HCT116 (cell line): ENCODE data around the gene ENPEP. TPM values are rescaled to one million over a fixed set of nuclear protein-coding genes. Genes with fewer than 3 reads are reported as not detected.

Source experiments
- ATAC-seq: fragments of 200-7000 bp; cut with Tn5 transposase; 2 replicates; pipeline ENCODE4 v1.9.1; 2020; ENCODE audit warnings: mild to moderate bottlenecking, moderate library complexity
- BruUV-seq: library from RNA; stranded (reverse); fragments of 400-500 nt; replicated peaks from 2 replicates; lab custom pipeline; 2021; lab: Mats Ljungman, UMichigan
- CTCF ChIA-PET: fragments of 300-600 bp; sonication (Branson Sonifier 250); formaldehyde crosslinking; loops from one replicate; lab custom pipeline; 2021; ENCODE audit warnings: antibody characterized with exemption; lab: Charles Lee
- POLR2A ChIA-PET: fragments of 300-600, 350-600 bp; sonication (Branson Sonifier 250); formaldehyde crosslinking; loops from one replicate; lab custom pipeline; 2021; ENCODE audit warnings: antibody characterized with exemption; lab: Charles Lee
- RAD21 ChIA-PET, 2 experiments: fragments of 300-600 bp; sonication (Branson Sonifier 250); formaldehyde crosslinking; loops; one replicate each; lab custom pipeline; 2023; ENCODE audit warnings: low total read pairs in 2 of 2; ENCODE audit not compliant: uncharacterized antibody in 2 of 2, unreplicated experiment in 2 of 2, low non-redundant PET in 1 of 2; lab: Charles Lee
- DNase-seq: peaks from one replicate; pipeline ENCODE4 v3.0.0-alpha.2; 2010; ENCODE audit warnings: low read depth, low spot score
- H2AFZ ChIP-seq: fragments of 200-600 bp; shearing (Covaris generic), sonication (generic); 2 replicates; pipeline ENCODE4 v1.6.1; 2017; ENCODE audit warnings: low read depth, mixed run types, mixed read lengths, antibody characterized with exemption, low read length; ENCODE audit not compliant: poor library complexity, severe bottlenecking
- H3K27ac ChIP-seq: 2 replicates; pipeline ENCODE4 v1.5.1; 2012; ENCODE audit warnings: low read depth, low read length
- H3K27me3 ChIP-seq: fragments of 200-600 bp; sonication (generic); 2 replicates; pipeline ENCODE4 v1.6.1; 2016; ENCODE audit warnings: mixed run types, low read length, mixed read lengths; ENCODE audit not compliant: insufficient read depth
- H3K36me3 ChIP-seq, 2 experiments: fragments of 200-500 bp in 1 of 2; fragments of 200-600 bp in 1 of 2; sonication (Bioruptor generic) in 1 of 2; sonication (generic) in 1 of 2; 2 replicates each; pipeline versions ENCODE4 v1.5.1 to v1.6.1; 2014 to 2016; ENCODE audit warnings: low read length in 2 of 2, inconsistent platforms in 1 of 2, mixed read lengths in 1 of 2, mixed run types in 1 of 2; ENCODE audit not compliant: insufficient read depth in 2 of 2, control insufficient read depth in 1 of 2
- H3K4me1 ChIP-seq, 2 experiments: fragments of 200-600 bp in 1 of 2; sonication (generic) in 1 of 2; 2 replicates each; pipeline versions ENCODE4 v1.5.1 to v1.6.1; 2012 to 2017; ENCODE audit warnings: low read length in 2 of 2, inconsistent platforms in 1 of 2, mild to moderate bottlenecking in 1 of 2, mixed read lengths in 1 of 2, mixed run types in 1 of 2, moderate library complexity in 1 of 2; ENCODE audit not compliant: insufficient read depth in 2 of 2, control insufficient read depth in 1 of 2
- H3K4me2 ChIP-seq: fragments of 200-600 bp; sonication (generic); 2 replicates; pipeline ENCODE4 v1.6.1; 2017; ENCODE audit warnings: mixed run types, low read length, mixed read lengths
- H3K4me3 ChIP-seq, 2 experiments: fragments of 200-600 bp in 1 of 2; sonication (generic) in 1 of 2; replicated peaks in 1 of 2; 2 replicates each; pipeline ENCODE4 v1.5.1; 2011 to 2016; ENCODE audit warnings: low read length in 2 of 2, control low read depth in 1 of 2, low read depth in 1 of 2, mild to moderate bottlenecking in 1 of 2, mixed read lengths in 1 of 2, mixed run types in 1 of 2
- H3K79me2 ChIP-seq: fragments of 200-600 bp; sonication (generic); 2 replicates; pipeline ENCODE4 v1.6.1; 2017; ENCODE audit warnings: mild to moderate bottlenecking, mixed run types, low read length, moderate library complexity, mixed read lengths; ENCODE audit not compliant: insufficient read depth
- H3K9ac ChIP-seq: fragments of 200-600 bp; sonication (generic); 2 replicates; pipeline ENCODE4 v1.6.1; 2016; ENCODE audit warnings: low read length, mixed read lengths
- H3K9me2 ChIP-seq: fragments of 200-600 bp; sonication (generic), shearing (Covaris generic); 2 replicates; pipeline ENCODE4 v1.6.1; 2017; ENCODE audit warnings: mixed run types, mild to moderate bottlenecking, moderate library complexity; ENCODE audit not compliant: insufficient read depth
- H3K9me3 ChIP-seq, 2 experiments: fragments of 200-500 bp in 1 of 2; fragments of 200-600 bp in 1 of 2; sonication (Bioruptor generic) in 1 of 2; sonication (generic) in 1 of 2; 2 replicates each; pipeline ENCODE4 v1.6.1; 2014 to 2017; ENCODE audit warnings: low read length in 2 of 2, mixed read lengths in 2 of 2, inconsistent platforms in 1 of 2, low read depth in 1 of 2, mild to moderate bottlenecking in 1 of 2, mixed run types in 1 of 2, moderate library complexity in 1 of 2; ENCODE audit not compliant: control insufficient read depth in 1 of 2, insufficient read depth in 1 of 2
- H4K20me1 ChIP-seq: fragments of 200-600 bp; sonication (generic), shearing (Covaris generic); 2 replicates; pipeline ENCODE4 v1.6.1; 2017; ENCODE audit warnings: mixed run types, mild to moderate bottlenecking, moderate library complexity; ENCODE audit not compliant: insufficient read depth
- CBX3 ChIP-seq: IDR thresholded peaks from 2 replicates; pipeline ENCODE4 v1.6.1; 2012; ENCODE audit warnings: low read depth
- EZH2 ChIP-seq: fragments of 200-600 bp; sonication (generic); IDR thresholded peaks from 2 replicates; pipeline ENCODE4 v1.6.1; 2017; ENCODE audit warnings: antibody characterized with exemption, mixed run types
- EZH2phosphoT487 ChIP-seq: fragments of 200-600 bp; IDR thresholded peaks from 2 replicates; pipeline ENCODE4 v1.6.1; 2018; ENCODE audit warnings: antibody characterized with exemption, borderline replicate concordance
- FOSL1 ChIP-seq: IDR thresholded peaks from 2 replicates; pipeline ENCODE4 v1.6.1; 2012; ENCODE audit warnings: low read depth
- POLR2A ChIP-seq: IDR thresholded peaks from 2 replicates; pipeline ENCODE4 v1.7.0; 2011; ENCODE audit warnings: borderline replicate concordance; ENCODE audit not compliant: insufficient read depth, insufficient read length; ENCODE audit errors: extremely low read depth
- TCF7L2 ChIP-seq: IDR thresholded peaks from 2 replicates; pipeline ENCODE4 v1.7.0; 2011; ENCODE audit warnings: borderline replicate concordance, inconsistent platforms; ENCODE audit not compliant: insufficient read depth, insufficient read length; ENCODE audit errors: extremely low read depth
- YY1 ChIP-seq: IDR thresholded peaks from 2 replicates; pipeline ENCODE4 v1.6.1; 2011; ENCODE audit warnings: low read length, low read depth, moderate library complexity, mild to moderate bottlenecking; ENCODE audit not compliant: insufficient replicate concordance; ENCODE audit errors: extremely low read depth
- intact Hi-C: fragments of 100-400 bp; cut with micrococcal nuclease; formaldehyde crosslinking; loops from 2 replicates; pipeline ENCODE4 v1.10.0; 2022
- total RNA-seq: library from RNA; stranded (reverse); gene quantifications from one replicate; pipeline ENCODE4 v1.2.1, GENCODE V29; 2021; ENCODE audit not compliant: unreplicated experiment
- TF ChIP-seq, protein P1 (sequence below): IDR thresholded peaks from 2 replicates; pipeline ENCODE4 v1.6.1; 2012; ENCODE audit warnings: low read depth
- TF ChIP-seq, protein P2 (sequence below): IDR thresholded peaks from 2 replicates; pipeline ENCODE4 v1.6.1; 2011; ENCODE audit warnings: mild to moderate bottlenecking, low read length, moderate library complexity; ENCODE audit not compliant: insufficient replicate concordance; ENCODE audit errors: extremely low read depth
- TF ChIP-seq, protein P3 (sequence below): IDR thresholded peaks from 2 replicates; pipeline ENCODE4 v1.6.1; 2012

ENPEP gene
- total RNA-seq, 1 experiment from 2014 or later = 4.5 TPM

DNA sequence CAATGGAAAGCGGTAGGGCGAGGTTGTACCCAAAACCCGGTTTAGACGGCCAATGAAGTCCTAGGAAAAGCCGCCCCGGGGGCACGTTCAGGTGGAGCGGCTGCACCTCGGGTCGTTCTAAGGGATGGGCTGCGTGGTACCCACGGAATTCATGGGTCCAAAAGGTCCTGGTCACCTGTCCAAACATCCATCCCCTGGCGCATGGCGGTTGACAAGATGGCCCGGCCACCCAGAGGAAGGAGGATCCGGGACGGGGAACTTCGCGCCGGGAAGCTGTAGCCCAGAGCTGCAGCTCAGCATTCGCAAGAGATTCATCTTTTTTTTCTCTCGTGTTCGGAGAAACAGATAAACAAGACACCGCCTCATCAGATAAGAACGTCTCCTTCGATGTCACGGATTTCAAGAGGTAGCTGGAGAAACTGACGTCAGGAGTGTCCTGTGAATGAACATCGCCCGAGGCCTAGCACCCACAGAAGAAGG lies 136.1 kb downstream of the ENPEP start:
- no peak for ATAC-seq
- Histone ChIP-seq H4K20me1 (no peaks in the 10 kb centered on the region), H3K36me3 (no peaks in the 10 kb centered on the region), H3K4me1 (peaks cover 10 to 21% of the 10 kb centered on the region in 2 experiments; a peak in 3 of 4 replicates), H3K79me2 (no peaks in the 10 kb centered on the region), H3K9me2 (no peaks in the 10 kb centered on the region), H3K4me2 (no peak overlapping the region), H3K9ac (no peak overlapping the region), H3K27ac (no peak overlapping the region), H2AFZ (no peak overlapping the region), H3K9me3 (no peaks in the 10 kb centered on the region), H3K4me3 (no peak overlapping the region), H3K27me3 (no peaks in the 10 kb centered on the region)
- POLR2A ChIA-PET = no interaction called here
- CTCF ChIA-PET = no interaction called here
- no TSS peak for BruUV-seq
- TF ChIP-seq, protein P1, sequence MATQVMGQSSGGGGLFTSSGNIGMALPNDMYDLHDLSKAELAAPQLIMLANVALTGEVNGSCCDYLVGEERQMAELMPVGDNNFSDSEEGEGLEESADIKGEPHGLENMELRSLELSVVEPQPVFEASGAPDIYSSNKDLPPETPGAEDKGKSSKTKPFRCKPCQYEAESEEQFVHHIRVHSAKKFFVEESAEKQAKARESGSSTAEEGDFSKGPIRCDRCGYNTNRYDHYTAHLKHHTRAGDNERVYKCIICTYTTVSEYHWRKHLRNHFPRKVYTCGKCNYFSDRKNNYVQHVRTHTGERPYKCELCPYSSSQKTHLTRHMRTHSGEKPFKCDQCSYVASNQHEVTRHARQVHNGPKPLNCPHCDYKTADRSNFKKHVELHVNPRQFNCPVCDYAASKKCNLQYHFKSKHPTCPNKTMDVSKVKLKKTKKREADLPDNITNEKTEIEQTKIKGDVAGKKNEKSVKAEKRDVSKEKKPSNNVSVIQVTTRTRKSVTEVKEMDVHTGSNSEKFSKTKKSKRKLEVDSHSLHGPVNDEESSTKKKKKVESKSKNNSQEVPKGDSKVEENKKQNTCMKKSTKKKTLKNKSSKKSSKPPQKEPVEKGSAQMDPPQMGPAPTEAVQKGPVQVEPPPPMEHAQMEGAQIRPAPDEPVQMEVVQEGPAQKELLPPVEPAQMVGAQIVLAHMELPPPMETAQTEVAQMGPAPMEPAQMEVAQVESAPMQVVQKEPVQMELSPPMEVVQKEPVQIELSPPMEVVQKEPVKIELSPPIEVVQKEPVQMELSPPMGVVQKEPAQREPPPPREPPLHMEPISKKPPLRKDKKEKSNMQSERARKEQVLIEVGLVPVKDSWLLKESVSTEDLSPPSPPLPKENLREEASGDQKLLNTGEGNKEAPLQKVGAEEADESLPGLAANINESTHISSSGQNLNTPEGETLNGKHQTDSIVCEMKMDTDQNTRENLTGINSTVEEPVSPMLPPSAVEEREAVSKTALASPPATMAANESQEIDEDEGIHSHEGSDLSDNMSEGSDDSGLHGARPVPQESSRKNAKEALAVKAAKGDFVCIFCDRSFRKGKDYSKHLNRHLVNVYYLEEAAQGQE = no peak
- no peak for TF ChIP-seq FOSL1
- intact Hi-C loops = no loop called here
- no peak for DNase-seq
- RAD21 ChIA-PET = no interaction called here

DNA sequence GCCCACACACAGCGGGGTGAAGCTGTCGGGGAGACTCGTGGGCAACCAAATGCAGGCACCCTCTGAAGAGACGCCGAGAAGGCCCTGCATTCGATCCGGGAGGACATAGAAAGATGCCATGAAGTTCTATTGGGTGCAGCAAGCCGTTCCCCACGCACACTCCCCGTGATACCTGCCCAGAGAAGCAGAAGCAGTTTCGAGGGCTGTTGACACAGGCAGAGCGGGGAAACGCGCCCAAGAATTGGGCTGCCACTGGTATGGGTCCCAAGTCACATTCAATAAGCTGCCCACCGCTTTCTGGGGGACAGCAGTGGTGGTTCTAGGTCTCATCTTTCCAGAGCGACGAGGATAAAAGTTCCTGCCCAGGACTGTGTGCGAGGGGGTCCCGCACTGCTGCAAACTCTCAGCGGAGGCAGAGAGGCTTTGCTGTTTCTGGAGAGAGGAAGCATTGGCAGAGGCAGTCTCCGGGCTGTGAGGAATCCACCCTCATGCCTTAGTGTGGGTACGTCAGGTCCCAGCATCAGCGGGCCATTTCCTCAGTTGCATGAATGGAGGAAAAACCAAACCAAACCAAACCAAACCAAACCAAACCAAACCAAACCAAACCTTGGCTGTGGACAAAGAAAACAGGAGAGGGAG lies 136.8 kb downstream of the ENPEP start:
- POLR2A ChIA-PET = no interaction called here
- intact Hi-C loops = no loop called here
- Histone ChIP-seq H3K4me3 (no peak overlapping the region), H2AFZ (no peak overlapping the region), H3K4me1 (peaks cover 10 to 21% of the 10 kb centered on the region in 2 experiments; a peak in 3 of 4 replicates), H3K36me3 (no peaks in the 10 kb centered on the region), H3K27me3 (no peaks in the 10 kb centered on the region), H3K9me2 (no peaks in the 10 kb centered on the region), H3K79me2 (no peaks in the 10 kb centered on the region), H3K9ac (no peak overlapping the region), H3K9me3 (no peaks in the 10 kb centered on the region), H3K27ac (no peak overlapping the region), H4K20me1 (no peaks in the 10 kb centered on the region), H3K4me2 (no peak overlapping the region)
- CTCF ChIA-PET = no interaction called here
- ATAC-seq = no peak
- DNase-seq = no peak
- no TSS peak for BruUV-seq
- RAD21 ChIA-PET = no interaction called here
- TF ChIP-seq EZH2phosphoT487 = no peak
- TF ChIP-seq, protein P2, sequence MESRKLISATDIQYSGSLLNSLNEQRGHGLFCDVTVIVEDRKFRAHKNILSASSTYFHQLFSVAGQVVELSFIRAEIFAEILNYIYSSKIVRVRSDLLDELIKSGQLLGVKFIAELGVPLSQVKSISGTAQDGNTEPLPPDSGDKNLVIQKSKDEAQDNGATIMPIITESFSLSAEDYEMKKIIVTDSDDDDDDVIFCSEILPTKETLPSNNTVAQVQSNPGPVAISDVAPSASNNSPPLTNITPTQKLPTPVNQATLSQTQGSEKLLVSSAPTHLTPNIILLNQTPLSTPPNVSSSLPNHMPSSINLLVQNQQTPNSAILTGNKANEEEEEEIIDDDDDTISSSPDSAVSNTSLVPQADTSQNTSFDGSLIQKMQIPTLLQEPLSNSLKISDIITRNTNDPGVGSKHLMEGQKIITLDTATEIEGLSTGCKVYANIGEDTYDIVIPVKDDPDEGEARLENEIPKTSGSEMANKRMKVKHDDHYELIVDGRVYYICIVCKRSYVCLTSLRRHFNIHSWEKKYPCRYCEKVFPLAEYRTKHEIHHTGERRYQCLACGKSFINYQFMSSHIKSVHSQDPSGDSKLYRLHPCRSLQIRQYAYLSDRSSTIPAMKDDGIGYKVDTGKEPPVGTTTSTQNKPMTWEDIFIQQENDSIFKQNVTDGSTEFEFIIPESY = no peak
- no peak for TF ChIP-seq EZH2
- no peak for TF ChIP-seq CBX3
- TF ChIP-seq YY1 = no peak
- no peak for TF ChIP-seq FOSL1
- TF ChIP-seq POLR2A = no peak
- no peak for TF ChIP-seq TCF7L2
- TF ChIP-seq, protein P3, sequence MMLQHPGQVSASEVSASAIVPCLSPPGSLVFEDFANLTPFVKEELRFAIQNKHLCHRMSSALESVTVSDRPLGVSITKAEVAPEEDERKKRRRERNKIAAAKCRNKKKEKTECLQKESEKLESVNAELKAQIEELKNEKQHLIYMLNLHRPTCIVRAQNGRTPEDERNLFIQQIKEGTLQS = no peak
